Type B pancreatic cell (in vitro differentiated cells): ENCODE results near the gene LAGE3. TPM values are rescaled to one million over a fixed set of nuclear protein-coding genes. Genes with fewer than 3 reads are reported as not detected.

Source experiments
- DNase-seq: peaks from one replicate; pipeline ENCODE4 v3.0.0; 2021; ENCODE audit warnings: mixed read lengths; ENCODE audit not compliant: unreplicated experiment; ENCODE audit errors: extremely low spot score
- H3K27ac Mint-ChIP-seq: 2 replicates; pipeline ENCODE4 v1.8.0; 2021; ENCODE audit warnings: mild to moderate bottlenecking, mixed read lengths
- H3K27me3 Mint-ChIP-seq: 2 replicates; pipeline ENCODE4 v1.8.0; 2021; ENCODE audit warnings: mixed read lengths
- H3K36me3 Mint-ChIP-seq: 2 replicates; pipeline ENCODE4 v1.8.0; 2021; ENCODE audit warnings: mixed read lengths
- H3K4me1 Mint-ChIP-seq: one replicate; pipeline ENCODE4 v1.8.0; 2021; ENCODE audit warnings: mixed read lengths; ENCODE audit not compliant: unreplicated experiment
- H3K4me3 Mint-ChIP-seq: 2 replicates; pipeline ENCODE4 v1.8.0; 2021; ENCODE audit warnings: mild to moderate bottlenecking, mixed read lengths
- H3K9me3 Mint-ChIP-seq: 2 replicates; pipeline ENCODE4 v1.8.0; 2021; ENCODE audit warnings: mixed read lengths
- total RNA-seq: library from RNA; stranded (reverse); gene quantifications from 2 replicates; pipeline ENCODE4 v1.2.1, GENCODE V29; 2021; ENCODE audit warnings: low replicate concordance
- TF ChIP-seq, protein P1 (sequence below): fragments of 200-600 bp; sonication (generic); conservative IDR thresholded peaks from 2 replicates; pipeline ENCODE4 v1.5.0; 2021; ENCODE audit warnings: antibody characterized with exemption, mild to moderate bottlenecking

The LAGE3 gene
- total RNA-seq, 1 donor from 2014 or later = 15.9 TPM

DNA sequence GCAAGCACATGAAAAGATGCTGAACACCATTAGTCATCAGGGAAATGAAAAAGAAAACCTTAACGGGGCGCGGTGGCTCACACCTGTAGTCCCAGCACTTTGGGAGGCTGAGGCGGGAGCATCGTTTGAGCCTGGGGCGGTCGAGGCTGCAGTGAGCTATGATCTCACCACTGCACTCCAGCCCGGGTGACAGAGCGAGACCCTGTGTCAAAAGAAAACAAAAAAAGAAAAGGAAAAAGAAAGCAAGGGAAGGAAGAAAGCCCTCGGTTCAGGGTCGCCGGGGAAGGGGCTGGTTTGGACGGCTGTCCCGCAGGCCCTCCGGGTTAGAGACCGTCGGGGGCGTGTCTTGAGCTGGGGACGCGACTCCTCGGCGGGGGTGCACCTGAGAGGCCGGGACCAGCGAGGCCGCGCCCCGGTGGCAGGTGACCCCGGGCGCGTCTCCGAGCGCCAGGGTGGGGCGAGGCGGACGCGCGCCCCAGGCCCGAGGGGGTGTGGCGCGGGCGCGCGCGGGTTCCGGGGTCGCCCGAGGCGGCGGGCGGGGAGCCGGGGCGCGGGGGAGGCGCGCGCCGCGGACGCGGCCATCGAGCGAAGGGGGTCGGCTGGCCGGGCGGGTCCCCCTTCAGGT is 21.5 kb downstream of the LAGE3 start:
- TF ChIP-seq, protein P1, sequence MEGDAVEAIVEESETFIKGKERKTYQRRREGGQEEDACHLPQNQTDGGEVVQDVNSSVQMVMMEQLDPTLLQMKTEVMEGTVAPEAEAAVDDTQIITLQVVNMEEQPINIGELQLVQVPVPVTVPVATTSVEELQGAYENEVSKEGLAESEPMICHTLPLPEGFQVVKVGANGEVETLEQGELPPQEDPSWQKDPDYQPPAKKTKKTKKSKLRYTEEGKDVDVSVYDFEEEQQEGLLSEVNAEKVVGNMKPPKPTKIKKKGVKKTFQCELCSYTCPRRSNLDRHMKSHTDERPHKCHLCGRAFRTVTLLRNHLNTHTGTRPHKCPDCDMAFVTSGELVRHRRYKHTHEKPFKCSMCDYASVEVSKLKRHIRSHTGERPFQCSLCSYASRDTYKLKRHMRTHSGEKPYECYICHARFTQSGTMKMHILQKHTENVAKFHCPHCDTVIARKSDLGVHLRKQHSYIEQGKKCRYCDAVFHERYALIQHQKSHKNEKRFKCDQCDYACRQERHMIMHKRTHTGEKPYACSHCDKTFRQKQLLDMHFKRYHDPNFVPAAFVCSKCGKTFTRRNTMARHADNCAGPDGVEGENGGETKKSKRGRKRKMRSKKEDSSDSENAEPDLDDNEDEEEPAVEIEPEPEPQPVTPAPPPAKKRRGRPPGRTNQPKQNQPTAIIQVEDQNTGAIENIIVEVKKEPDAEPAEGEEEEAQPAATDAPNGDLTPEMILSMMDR = no peak
- no peaks in the 10 kb centered on the region for H3K4me1 Mint-ChIP-seq
- DNase-seq = no peak
- peak overlapping the region; percentile 97 for H3K27ac Mint-ChIP-seq
- peaks cover 4% of the 10 kb centered on the region for H3K9me3 Mint-ChIP-seq
- H3K4me3 Mint-ChIP-seq = peak overlapping the region; percentile 90
- H3K36me3 Mint-ChIP-seq = peaks cover 5% of the 10 kb centered on the region
- H3K27me3 Mint-ChIP-seq = no peaks in the 10 kb centered on the region

DNA sequence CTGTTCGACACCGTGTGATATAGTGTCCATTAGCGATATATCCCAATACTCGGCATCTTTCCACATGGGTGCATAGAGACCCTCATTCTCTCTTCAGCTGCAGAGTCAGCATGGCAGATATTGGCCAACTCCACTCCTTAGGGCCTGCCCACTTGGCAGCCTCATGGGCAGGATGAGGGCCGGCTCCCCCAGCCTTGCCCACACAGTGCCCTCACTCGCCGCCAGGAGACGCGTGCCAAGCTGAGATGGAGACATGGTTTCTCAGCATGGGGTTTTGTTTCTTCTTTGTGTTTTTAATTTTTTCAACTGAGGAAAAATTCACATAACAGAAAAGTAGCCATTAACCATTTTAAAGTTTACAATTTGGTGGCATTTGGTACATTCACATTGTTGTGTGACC is 26.3 kb downstream of the LAGE3 start:
- H3K4me1 Mint-ChIP-seq = no peaks in the 10 kb centered on the region
- H3K27ac Mint-ChIP-seq = no peak overlapping the region
- no peak for DNase-seq
- H3K36me3 Mint-ChIP-seq = peaks cover 5% of the 10 kb centered on the region
- TF ChIP-seq, protein P1 = no peak
- no peak overlapping the region for H3K4me3 Mint-ChIP-seq
- peaks cover 4% of the 10 kb centered on the region for H3K9me3 Mint-ChIP-seq
- no peaks in the 10 kb centered on the region for H3K27me3 Mint-ChIP-seq

DNA sequence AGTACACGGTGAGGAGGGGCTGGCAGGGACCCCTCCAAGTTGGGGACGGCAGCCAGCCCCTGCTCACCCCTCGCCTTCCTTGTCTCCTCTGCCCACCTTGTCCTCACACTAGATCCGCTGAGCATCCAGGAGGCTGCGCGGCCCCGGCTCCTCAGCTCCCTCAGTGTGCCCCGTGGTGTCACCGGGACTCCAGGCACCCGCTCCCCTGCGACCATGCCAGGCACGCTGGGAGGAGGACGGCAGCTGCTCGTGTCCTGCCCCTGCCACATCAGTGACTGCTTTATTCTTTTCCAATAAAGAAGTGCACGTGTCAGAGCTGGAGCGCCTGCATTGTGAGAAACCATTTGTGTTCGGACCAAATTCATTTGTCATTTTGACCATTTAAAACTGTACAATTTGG is 28.8 kb downstream of the LAGE3 start:
- H3K4me3 Mint-ChIP-seq = no peak overlapping the region
- H3K9me3 Mint-ChIP-seq = peaks cover 4% of the 10 kb centered on the region

DNA sequence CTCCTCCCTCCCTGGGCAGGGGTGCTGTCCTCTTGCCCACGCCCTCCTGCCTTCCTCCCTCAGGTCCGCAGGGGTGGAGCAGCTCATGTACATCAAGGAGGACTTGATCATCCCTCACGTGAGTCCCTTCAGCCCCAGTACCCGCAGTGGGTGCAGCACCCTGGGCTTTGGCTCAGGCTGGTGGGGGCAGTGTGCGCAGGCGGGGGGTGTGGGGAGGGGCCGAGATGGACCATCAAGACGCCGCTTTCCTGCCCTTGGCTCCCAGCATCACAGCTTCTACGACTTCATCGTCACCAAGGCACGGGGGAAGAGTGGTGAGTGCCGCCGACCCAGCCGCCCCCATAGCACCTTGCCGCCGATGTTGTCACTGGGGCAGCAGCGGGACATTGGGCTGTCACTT is 29.5 kb downstream of the LAGE3 start:
- Mint-ChIP-seq H3K27ac (no peak overlapping the region), H3K4me1 (no peaks in the 10 kb centered on the region), H3K9me3 (peaks cover 2% of the 10 kb centered on the region), H3K4me3 (no peak overlapping the region), H3K36me3 (no peaks in the 10 kb centered on the region), H3K27me3 (no peaks in the 10 kb centered on the region)
- no peak for DNase-seq
- TF ChIP-seq, protein P1 = no peak

More for the DNA sequence above, 28.8 kb downstream of the LAGE3 start:
- TF ChIP-seq, protein P1 = no peak
- DNase-seq = no peak
- H3K4me1 Mint-ChIP-seq = no peaks in the 10 kb centered on the region
- no peaks in the 10 kb centered on the region for H3K27me3 Mint-ChIP-seq
- H3K36me3 Mint-ChIP-seq = no peaks in the 10 kb centered on the region
- H3K27ac Mint-ChIP-seq = no peak overlapping the region

DNA sequence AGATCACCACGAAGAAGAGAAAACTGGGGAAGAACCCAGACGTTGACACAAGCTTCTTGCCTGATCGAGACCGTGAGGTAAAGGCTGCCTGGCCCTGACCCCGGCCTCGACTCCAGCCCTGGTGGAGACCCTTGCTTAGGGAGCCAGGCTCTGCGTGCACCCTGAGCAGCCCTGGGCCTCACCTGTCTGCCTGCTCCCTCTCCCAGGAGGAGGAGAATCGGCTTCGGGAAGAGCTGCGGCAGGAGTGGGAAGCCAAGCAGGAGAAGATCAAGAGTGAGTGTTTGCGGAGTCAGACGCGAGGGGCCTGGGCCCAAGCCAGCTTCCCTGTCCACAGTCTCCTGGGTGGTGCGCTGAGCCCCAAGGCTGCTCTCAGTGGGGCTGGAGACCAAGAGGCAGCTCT is 30.6 kb downstream of the LAGE3 start:
- no peak for DNase-seq
- no peak overlapping the region for H3K4me3 Mint-ChIP-seq
- no peaks in the 10 kb centered on the region for H3K4me1 Mint-ChIP-seq
- no peak overlapping the region for H3K27ac Mint-ChIP-seq
- no peaks in the 10 kb centered on the region for H3K9me3 Mint-ChIP-seq
- H3K27me3 Mint-ChIP-seq = no peaks in the 10 kb centered on the region
- TF ChIP-seq, protein P1 = no peak
- no peaks in the 10 kb centered on the region for H3K36me3 Mint-ChIP-seq
